Activated naive CD4-positive, alpha-beta T cell treated with anti-CD3 and anti-CD28 coated beads, Interleukin-2, amount 50 U/mL, for 24 hours (primary cell): Measurements from ENCODE around the gene SBNO2.

Experiments
- H3K27ac Mint-ChIP-seq: one replicate; pipeline ENCODE4 v1.8.0; 2021; ENCODE audit warnings: mild to moderate bottlenecking, mixed read lengths
- H3K27me3 Mint-ChIP-seq: one replicate; pipeline ENCODE4 v1.8.0; 2021; ENCODE audit warnings: mixed read lengths
- H3K36me3 Mint-ChIP-seq: one replicate; pipeline ENCODE4 v1.8.0; 2021; ENCODE audit warnings: mixed read lengths
- H3K4me1 Mint-ChIP-seq: one replicate; pipeline ENCODE4 v1.8.0; 2021; ENCODE audit warnings: mixed read lengths
- H3K4me3 Mint-ChIP-seq: one replicate; pipeline ENCODE4 v1.8.0; 2021; ENCODE audit warnings: mild to moderate bottlenecking, mixed read lengths
- H3K9me3 Mint-ChIP-seq: one replicate; pipeline ENCODE4 v1.8.0; 2021; ENCODE audit warnings: mixed read lengths

The SBNO2 gene

GRCh38 chr19:1067341-1067957, 106.6 kb downstream of the SBNO2 start:
- peak overlapping the region; percentile 82 for H3K4me3 Mint-ChIP-seq
- H3K27me3 Mint-ChIP-seq: no peaks in the 10 kb centered on the region
- peaks cover 5% of the 10 kb centered on the region for H3K36me3 Mint-ChIP-seq
- H3K9me3 Mint-ChIP-seq: no peaks in the 10 kb centered on the region
- peaks cover 49% of the 10 kb centered on the region for H3K4me1 Mint-ChIP-seq
- H3K27ac Mint-ChIP-seq: peak overlapping the region; percentile 70

DNA sequence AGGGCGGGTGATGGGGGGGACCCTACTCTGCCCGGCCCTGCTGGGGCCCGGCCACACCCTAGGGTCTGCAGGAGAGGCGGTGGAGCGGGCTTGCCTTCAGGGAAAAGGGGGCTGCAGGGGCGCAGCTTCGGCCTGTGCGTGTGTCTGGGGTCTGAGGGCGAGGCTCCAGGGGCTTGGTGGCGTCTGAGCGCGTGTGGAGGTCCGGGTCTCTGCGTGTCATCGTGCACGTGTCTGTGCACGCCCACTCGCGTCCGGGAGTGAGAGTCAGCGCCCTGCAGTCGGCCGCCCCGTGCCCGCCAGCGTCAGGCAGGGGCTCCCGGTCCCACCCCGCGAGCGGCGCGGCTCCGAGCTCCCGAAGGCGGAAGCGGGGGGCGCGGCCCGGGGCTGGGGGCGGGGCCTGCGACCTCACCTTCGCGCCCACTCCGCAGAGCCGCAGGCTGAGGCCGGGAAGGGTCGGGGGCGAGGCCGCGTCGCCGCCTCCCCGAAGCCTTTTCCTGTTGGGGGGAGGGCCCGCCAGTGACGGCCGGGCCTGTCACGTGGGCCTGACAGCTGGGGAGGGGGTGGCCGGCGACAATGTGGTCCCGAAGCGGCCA, 107.2 kb downstream of the SBNO2 start, which contains the start of gene ARHGAP45:
ARHGAP45 (plus strand) TSS at position 420 of the 593 bp plus-strand sequence. CDS start 239 bp downstream, outside the sequence.
- Mint-ChIP-seq H3K4me1 (peaks cover 43% of the 10 kb centered on the region), H3K9me3 (no peaks in the 10 kb centered on the region), H3K27ac (peak within 1 kb of the TSS; percentile 70), H3K36me3 (peaks cover 3% of the 10 kb centered on the region), H3K27me3 (no peaks in the 10 kb centered on the region), H3K4me3 (peak within 1 kb of the TSS; percentile 82)

GRCh38 chr19:1066251-1066747, 107.8 kb downstream of the SBNO2 start:
- Mint-ChIP-seq H3K27ac (no peak overlapping the region), H3K36me3 (peaks cover 3% of the 10 kb centered on the region), H3K9me3 (no peaks in the 10 kb centered on the region), H3K27me3 (no peaks in the 10 kb centered on the region), H3K4me3 (peak overlapping the region; percentile 60), H3K4me1 (peaks cover 39% of the 10 kb centered on the region)

GRCh38 chr19:1065606-1066109, 108.4 kb downstream of the SBNO2 start:
- peaks cover 3% of the 10 kb centered on the region for H3K36me3 Mint-ChIP-seq
- H3K4me1 Mint-ChIP-seq: peaks cover 39% of the 10 kb centered on the region
- H3K27me3 Mint-ChIP-seq: no peaks in the 10 kb centered on the region
- H3K27ac Mint-ChIP-seq: no peak overlapping the region
- H3K9me3 Mint-ChIP-seq: no peaks in the 10 kb centered on the region
- peak overlapping the region; percentile 30 for H3K4me3 Mint-ChIP-seq

DNA sequence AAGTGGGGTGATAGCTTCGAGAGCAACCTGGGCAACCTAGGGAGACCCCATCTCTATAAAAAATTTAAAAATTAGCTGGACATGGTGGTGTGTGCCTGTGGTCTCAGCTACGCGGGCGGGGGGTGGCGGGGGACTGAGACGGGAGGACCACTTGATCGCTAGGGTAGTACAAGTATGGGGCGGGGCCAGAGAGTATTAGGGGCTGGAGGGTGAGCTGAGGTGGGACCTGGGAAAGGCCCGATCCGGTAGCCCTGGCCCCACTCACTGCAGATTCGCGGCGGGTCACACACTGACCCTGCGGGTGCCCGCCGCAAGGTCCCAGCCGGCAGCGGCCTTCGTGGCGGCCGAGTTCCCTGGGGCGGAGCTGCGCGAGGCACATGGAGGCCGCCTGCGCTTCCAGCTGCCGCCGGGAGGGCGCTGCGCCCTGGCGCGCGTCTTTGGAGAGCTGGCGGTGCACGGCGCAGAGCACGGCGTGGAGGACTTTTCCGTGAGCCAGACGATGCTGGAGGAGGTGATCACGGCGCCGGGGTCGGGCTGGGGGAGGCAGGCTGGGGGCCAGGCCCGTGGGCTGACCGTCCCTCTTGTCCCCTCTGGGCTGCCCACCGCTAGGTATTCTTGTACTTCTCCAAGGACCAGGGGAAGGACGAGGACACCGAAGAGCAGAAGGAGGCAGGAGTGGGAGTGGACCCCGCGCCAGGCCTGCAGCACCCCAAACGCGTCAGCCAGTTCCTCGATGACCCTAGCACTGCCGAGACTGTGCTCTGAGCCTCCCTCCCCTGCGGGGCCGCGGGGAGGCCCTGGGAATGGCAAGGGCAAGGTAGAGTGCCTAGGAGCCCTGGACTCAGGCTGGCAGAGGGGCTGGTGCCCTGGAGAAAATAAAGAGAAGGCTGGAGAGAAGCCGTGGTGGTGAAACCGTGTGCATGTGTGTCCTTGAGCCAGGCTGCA, 109.1 kb downstream of the SBNO2 start:
- Mint-ChIP-seq H3K36me3 (peaks cover 3% of the 10 kb centered on the region), H3K4me3 (peak overlapping the region; percentile 36), H3K27ac (no peak overlapping the region), H3K27me3 (no peaks in the 10 kb centered on the region), H3K4me1 (peaks cover 36% of the 10 kb centered on the region), H3K9me3 (no peaks in the 10 kb centered on the region)

GRCh38 chr19:1063909-1064660, 110.0 kb downstream of the SBNO2 start:
- no peaks in the 10 kb centered on the region for H3K27me3 Mint-ChIP-seq
- H3K4me1 Mint-ChIP-seq: peaks cover 29% of the 10 kb centered on the region
- no peak overlapping the region for H3K27ac Mint-ChIP-seq
- H3K4me3 Mint-ChIP-seq: no peak overlapping the region
- peaks cover 3% of the 10 kb centered on the region for H3K36me3 Mint-ChIP-seq
- H3K9me3 Mint-ChIP-seq: no peaks in the 10 kb centered on the region

GRCh38 chr19:1063030-1063908, 110.8 kb downstream of the SBNO2 start:
- peaks cover 25% of the 10 kb centered on the region for H3K4me1 Mint-ChIP-seq
- no peaks in the 10 kb centered on the region for H3K9me3 Mint-ChIP-seq
- no peaks in the 10 kb centered on the region for H3K27me3 Mint-ChIP-seq
- no peaks in the 10 kb centered on the region for H3K36me3 Mint-ChIP-seq
- H3K27ac Mint-ChIP-seq: no peak overlapping the region
- H3K4me3 Mint-ChIP-seq: no peak overlapping the region

DNA sequence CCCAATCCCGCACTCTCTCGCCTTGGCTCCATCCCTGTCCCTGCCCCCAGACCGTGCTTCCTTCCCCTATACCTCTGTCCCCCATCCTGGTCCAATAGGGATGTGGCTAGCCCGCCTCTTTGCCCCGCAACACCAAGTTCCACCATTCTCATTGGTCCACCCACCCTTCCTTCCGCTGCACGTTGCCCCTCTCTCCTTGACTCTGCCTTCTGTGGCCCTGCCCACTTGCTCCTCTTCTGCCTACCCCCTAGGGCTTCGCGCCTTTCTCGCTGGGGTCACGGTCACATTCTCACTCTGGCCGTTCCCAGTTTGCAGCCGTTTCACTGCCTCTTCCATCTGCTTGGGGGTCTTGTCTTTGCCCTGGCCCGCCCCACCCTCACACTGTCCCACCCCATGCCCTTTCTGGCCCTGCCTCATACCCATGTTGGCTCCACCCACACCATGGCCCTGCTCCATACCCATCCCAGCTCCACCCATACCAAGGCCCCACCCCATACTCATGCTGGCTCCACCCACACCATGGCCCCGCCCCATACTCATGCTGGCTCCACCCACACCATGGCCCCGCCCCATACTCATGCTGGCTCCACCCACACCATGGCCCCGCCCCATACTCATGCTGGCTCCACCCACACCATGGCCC, 111.6 kb downstream of the SBNO2 start:
- no peaks in the 10 kb centered on the region for H3K9me3 Mint-ChIP-seq
- no peak overlapping the region for H3K4me3 Mint-ChIP-seq
- no peaks in the 10 kb centered on the region for H3K27me3 Mint-ChIP-seq
- peaks cover 33% of the 10 kb centered on the region for H3K4me1 Mint-ChIP-seq
- no peak overlapping the region for H3K27ac Mint-ChIP-seq
- H3K36me3 Mint-ChIP-seq: peaks cover under 1% of the 10 kb centered on the region

DNA sequence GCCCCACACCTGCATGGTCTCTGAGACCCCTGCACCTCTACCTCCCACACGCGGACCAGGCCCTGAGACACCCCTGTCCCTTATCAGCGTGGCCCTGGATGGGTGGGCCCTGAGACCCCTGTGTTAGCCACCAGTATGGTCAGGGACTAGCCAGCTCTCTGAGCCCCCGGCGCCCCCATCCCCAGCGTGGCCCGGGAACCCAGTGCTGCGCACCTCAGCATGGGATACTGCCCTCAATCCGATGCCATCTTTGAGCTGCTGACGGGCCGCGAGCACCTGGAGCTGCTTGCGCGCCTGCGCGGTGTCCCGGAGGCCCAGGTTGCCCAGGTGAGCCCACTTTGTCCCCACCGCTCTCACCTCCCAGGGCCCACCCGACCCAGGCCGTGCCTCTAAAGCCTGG, 112.1 kb downstream of the SBNO2 start:
- Mint-ChIP-seq H3K36me3 (peaks cover 3% of the 10 kb centered on the region), H3K9me3 (no peaks in the 10 kb centered on the region), H3K27me3 (no peaks in the 10 kb centered on the region), H3K4me1 (peaks cover 38% of the 10 kb centered on the region), H3K4me3 (no peak overlapping the region), H3K27ac (no peak overlapping the region)

DNA sequence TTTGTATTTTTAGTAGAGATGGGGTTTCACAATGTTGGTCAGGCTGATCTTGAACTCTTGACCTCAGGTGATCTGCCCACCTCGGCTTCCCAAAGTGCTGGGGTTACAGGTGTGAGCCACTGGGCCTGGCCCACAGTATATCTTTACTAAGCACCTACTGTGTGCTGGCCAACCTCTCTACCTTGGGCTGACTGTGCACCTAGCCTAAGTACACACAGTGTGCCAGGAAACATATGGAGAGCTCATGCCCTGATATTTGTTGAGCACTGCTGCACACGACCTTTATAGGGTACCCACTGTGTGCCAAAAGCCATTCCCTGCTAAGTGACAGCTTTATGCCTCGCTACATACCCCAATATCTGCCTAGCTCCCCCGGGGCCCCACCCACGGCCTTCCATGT, 113.4 kb downstream of the SBNO2 start:
- H3K4me3 Mint-ChIP-seq: no peak overlapping the region
- peaks cover 9% of the 10 kb centered on the region for H3K36me3 Mint-ChIP-seq
- no peaks in the 10 kb centered on the region for H3K27me3 Mint-ChIP-seq
- no peak overlapping the region for H3K27ac Mint-ChIP-seq
- peaks cover 39% of the 10 kb centered on the region for H3K4me1 Mint-ChIP-seq
- no peaks in the 10 kb centered on the region for H3K9me3 Mint-ChIP-seq

DNA sequence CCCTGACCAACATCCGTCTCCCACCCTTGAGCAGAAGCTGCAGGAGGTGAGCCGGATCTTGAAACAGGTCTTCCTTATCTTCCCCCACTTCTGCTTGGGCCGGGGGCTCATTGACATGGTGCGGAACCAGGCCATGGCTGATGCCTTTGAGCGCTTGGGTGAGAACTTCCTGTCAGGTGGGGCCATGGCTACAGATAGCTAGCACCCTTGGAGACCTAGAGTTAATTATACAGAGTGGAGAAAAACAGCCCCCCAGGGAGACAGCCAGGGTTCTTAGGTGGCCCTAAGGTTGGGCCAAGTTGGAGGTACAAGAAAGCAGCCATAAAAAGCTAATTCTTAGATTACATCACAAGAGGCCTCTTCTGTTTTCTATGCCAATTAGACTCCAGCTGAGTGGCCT, 116.0 kb downstream of the SBNO2 start:
- Mint-ChIP-seq H3K9me3 (no peaks in the 10 kb centered on the region), H3K4me1 (peaks cover 22% of the 10 kb centered on the region), H3K4me3 (no peak overlapping the region), H3K27ac (peak overlapping the region; percentile 74), H3K27me3 (no peaks in the 10 kb centered on the region), H3K36me3 (peaks cover 9% of the 10 kb centered on the region)
